Activated gamma-delta T cell (primary cell): Measurements from ENCODE around the gene SSU72.
"Not testable (repeated sequence)": the region's sequence is repeated elsewhere in the genome, so short reads cannot be mapped to it uniquely, and the experiment has no call there.

Experiments
- DNase-seq: peaks from one replicate; lab custom pipeline; 2025; lab: John Stamatoyannopoulos, UW

SSU72 gene

GRCh38 chr1:1540818-1541628 lies 33.6 kb downstream of the SSU72 start:
- DNase-seq: no peak

- peak; percentile 35 for DNase-seq
Measured at GRCh38 chr1:1540090-1540817, 34.4 kb downstream of the SSU72 start, which contains the start of gene TMEM240. Gene TMEM240 (minus strand): TSS chr1:1540624. CDS start chr1:1540346, 278 bp downstream.

GRCh38 chr1:1539310-1540089 lies 35.2 kb downstream of the SSU72 start:
- no peak for DNase-seq

- no peak for DNase-seq
Measured at GRCh38 chr1:1538989-1539309, 35.7 kb downstream of the SSU72 start.

GRCh38 chr1:1538334-1538733 lies 36.3 kb downstream of the SSU72 start:
- DNase-seq: no peak

GRCh38 chr1:1537626-1538250 lies 36.9 kb downstream of the SSU72 start:
- no peak for DNase-seq

GRCh38 chr1:1536938-1537546 lies 37.6 kb downstream of the SSU72 start:
- no peak for DNase-seq

GRCh38 chr1:1536019-1536937 lies 38.4 kb downstream of the SSU72 start:
- no peak for DNase-seq

- DNase-seq: no peak
Measured at GRCh38 chr1:1535201-1536018, 39.3 kb downstream of the SSU72 start.

GRCh38 chr1:1534401-1535154 lies 40.1 kb downstream of the SSU72 start:
- no peak for DNase-seq

- DNase-seq: not testable (repeated sequence)
Measured at GRCh38 chr1:1533894-1534291, 40.8 kb downstream of the SSU72 start.

- not testable (repeated sequence) for DNase-seq
Measured at GRCh38 chr1:1533176-1533893, 41.3 kb downstream of the SSU72 start.

GRCh38 chr1:1531947-1532346 lies 42.7 kb downstream of the SSU72 start:
- no peak for DNase-seq

- DNase-seq: no peak
Measured at GRCh38 chr1:1529936-1530335, 44.7 kb downstream of the SSU72 start.

- DNase-seq: no peak
Measured at GRCh38 chr1:1529321-1529720, 45.3 kb downstream of the SSU72 start.

GRCh38 chr1:1528301-1529267 lies 46.1 kb downstream of the SSU72 start:
- no peak for DNase-seq
